Kidney (tissue), 14 donors: Measurements from ENCODE around the gene SHROOM1. TPM values are rescaled to one million over a fixed set of nuclear protein-coding genes. Genes with fewer than 3 reads are reported as not detected.

Experiments
- DNase-seq, 5 donors: peaks; one replicate each; pipeline ENCODE4 v3.0.0-alpha.2; 2013 to 2020
- FAIRE-seq: peaks from 2 replicates; lab custom pipeline; 2012; peaks lifted over from hg19 to GRCh38; lab: Jason Lieb, UNC
- H3K27ac ChIP-seq, 2 donors: one replicate each; pipeline ENCODE4 v1.7.0; 2013; ENCODE audit warnings: low read depth in 2 of 2, low read length in 2 of 2, inconsistent platforms in 1 of 2
- H3K27me3 ChIP-seq: one replicate; pipeline ENCODE4 v1.7.1; 2013; ENCODE audit warnings: low read length, inconsistent platforms; ENCODE audit not compliant: control insufficient read depth, insufficient read depth
- H3K36me3 ChIP-seq, 3 donors: one replicate each; pipeline versions ENCODE4 v1.7.0 to v1.7.1; 2013; ENCODE audit warnings: low read length in 3 of 3, control low read depth in 1 of 3, inconsistent platforms in 1 of 3; ENCODE audit not compliant: insufficient read depth in 3 of 3, control insufficient read depth in 2 of 3
- H3K4me1 ChIP-seq, 3 donors: one replicate each; pipeline versions ENCODE4 v1.7.0 to v1.7.1; 2013; ENCODE audit warnings: low read length in 3 of 3, inconsistent platforms in 1 of 3, low read depth in 1 of 3; ENCODE audit not compliant: control insufficient read depth in 2 of 3, insufficient read depth in 2 of 3
- H3K4me3 ChIP-seq, 3 donors: one replicate each; pipeline versions ENCODE4 v1.7.0 to v1.8.1; 2013; ENCODE audit warnings: low read length in 3 of 3, control low read depth in 1 of 3, inconsistent platforms in 1 of 3
- H3K9ac ChIP-seq, 3 donors: one replicate each; pipeline versions ENCODE4 v1.7.0 to v1.7.1; 2013; ENCODE audit warnings: low read length in 3 of 3, control low read depth in 1 of 3, inconsistent platforms in 1 of 3
- H3K9me3 ChIP-seq, 3 donors: one replicate each; pipeline versions ENCODE4 v1.7.0 to v1.7.1; 2013; ENCODE audit warnings: low read length in 3 of 3, control low read depth in 1 of 3, inconsistent platforms in 1 of 3; ENCODE audit not compliant: control insufficient read depth in 2 of 3, insufficient read depth in 1 of 3
- intact Hi-C: fragments of 100-400 bp; cut with DNase I; formaldehyde crosslinking; loops from one replicate; pipeline ENCODE4 v1.11.1; 2022
- polyA plus RNA-seq: library from polyadenylated mRNA; stranded (reverse); fragments of 350-450 nt; fragmentation: Illumina TruSeq; extraction: RNeasy Lipid Tissue Mini Kit (QIAGEN cat#74804); gene quantifications from one replicate; pipeline ENCODE4 v1.2.3, GENCODE V29; 2014; ENCODE audit warnings: low read depth, low replicate concordance; ENCODE audit not compliant: insufficient read depth
- total RNA-seq: library from RNA; stranded (reverse); fragmentation: NEBNext Ultra II Directional; extraction: Animal tissue kit (Norgen Biotek cat#: 25700); gene quantifications from one replicate; pipeline ENCODE4 v1.2.1, GENCODE V29; 2021
- TF ChIP-seq, protein P1 (sequence below): IDR thresholded peaks from 3 replicates; pipeline ENCODE4 v1.5.1; 2012; ENCODE audit warnings: mild to moderate bottlenecking, moderate library complexity, borderline replicate concordance; ENCODE audit not compliant: insufficient read depth; ENCODE audit errors: extremely low read depth
- donor health status: control.
- donor health status: control.
- donor health status: control.
- donor health status: control.
- donor health status: control.
- donor health status: DM: yes; HTN: yes; CAD: no.
- donor health status: Normal renal cell carcinoma (clear cell type).

The SHROOM1 gene
- total and polyA plus RNA-seq, 2 donors from 2014 or later = 7.8 to 13.4 TPM

DNA sequence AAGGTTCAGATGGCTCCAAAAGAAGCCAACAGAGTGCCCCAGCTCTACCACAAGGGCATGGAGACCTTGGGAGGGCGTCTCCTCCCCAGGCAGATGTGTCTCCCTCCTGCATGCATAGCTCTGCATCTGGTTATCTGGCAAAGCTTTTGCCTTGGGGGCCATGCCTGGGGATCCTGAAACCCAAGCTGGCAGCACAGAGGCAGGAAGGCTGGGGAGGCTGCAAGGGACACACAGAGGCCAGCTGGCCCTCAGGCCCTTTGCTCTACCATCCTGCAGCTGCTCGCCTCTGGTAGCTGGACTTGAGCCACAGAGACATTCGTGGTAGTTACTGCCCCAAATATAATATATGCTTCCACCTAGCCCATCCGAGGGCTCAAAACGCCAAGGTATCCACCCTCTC, 57.3 kb downstream of the SHROOM1 start:
- peaks cover 5 to 30% (median 22%) of the 10 kb centered on the region in 3 donors for H3K4me1 ChIP-seq
- intact Hi-C loops = no loop called here
- H3K27ac ChIP-seq = no peak overlapping the region
- H3K9ac ChIP-seq = no peak overlapping the region
- H3K4me3 ChIP-seq = no peak overlapping the region
- no peak for FAIRE-seq
- no peaks in the 10 kb centered on the region for H3K36me3 ChIP-seq
- no peaks in the 10 kb centered on the region for H3K27me3 ChIP-seq
- DNase-seq = no peak
- TF ChIP-seq, protein P1, sequence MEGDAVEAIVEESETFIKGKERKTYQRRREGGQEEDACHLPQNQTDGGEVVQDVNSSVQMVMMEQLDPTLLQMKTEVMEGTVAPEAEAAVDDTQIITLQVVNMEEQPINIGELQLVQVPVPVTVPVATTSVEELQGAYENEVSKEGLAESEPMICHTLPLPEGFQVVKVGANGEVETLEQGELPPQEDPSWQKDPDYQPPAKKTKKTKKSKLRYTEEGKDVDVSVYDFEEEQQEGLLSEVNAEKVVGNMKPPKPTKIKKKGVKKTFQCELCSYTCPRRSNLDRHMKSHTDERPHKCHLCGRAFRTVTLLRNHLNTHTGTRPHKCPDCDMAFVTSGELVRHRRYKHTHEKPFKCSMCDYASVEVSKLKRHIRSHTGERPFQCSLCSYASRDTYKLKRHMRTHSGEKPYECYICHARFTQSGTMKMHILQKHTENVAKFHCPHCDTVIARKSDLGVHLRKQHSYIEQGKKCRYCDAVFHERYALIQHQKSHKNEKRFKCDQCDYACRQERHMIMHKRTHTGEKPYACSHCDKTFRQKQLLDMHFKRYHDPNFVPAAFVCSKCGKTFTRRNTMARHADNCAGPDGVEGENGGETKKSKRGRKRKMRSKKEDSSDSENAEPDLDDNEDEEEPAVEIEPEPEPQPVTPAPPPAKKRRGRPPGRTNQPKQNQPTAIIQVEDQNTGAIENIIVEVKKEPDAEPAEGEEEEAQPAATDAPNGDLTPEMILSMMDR = no peak
- H3K9me3 ChIP-seq = no peaks in the 10 kb centered on the region

DNA sequence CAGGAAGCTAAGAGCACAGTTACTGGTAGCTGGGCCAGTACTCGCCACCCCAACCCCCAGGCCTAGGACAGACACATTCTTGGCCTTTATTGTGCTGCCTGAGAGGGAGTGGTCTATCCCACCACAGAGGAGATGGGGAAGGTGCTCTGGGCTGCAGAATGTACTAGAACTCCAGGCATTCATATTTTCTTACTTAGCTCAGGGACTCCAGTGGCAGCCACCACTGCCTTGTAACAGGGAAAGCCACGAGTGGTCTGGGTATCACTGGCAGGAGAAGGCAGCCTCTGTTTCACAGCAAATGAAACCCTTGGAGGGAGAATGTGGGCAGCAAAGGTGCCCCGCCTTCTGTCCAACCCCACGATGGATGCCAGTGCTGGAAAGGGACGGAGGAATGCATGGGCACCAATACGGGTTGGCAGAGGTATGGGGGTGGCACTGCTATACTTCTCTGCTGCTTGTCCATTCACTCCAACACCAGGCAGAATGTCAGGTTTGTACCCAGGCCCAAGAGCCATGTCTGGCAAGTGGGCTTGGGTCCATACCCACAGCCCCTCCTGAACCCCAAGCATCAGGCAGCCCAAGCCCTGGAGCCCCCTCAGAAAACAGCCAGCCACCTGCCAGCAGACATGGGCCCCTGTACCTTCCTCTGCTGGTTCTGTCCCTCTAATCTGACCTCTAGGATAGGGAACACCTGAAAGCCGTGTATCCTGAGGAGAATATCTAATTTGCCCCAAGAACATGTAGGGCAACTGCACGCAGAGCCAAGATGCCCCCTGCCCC, 58.0 kb downstream of the SHROOM1 start:
- Histone ChIP-seq H3K9me3 (no peaks in the 10 kb centered on the region), H3K36me3 (no peaks in the 10 kb centered on the region), H3K4me1 (peaks cover 5 to 30% (median 26%) of the 10 kb centered on the region in 3 donors), H3K27ac (no peak overlapping the region), H3K27me3 (no peaks in the 10 kb centered on the region), H3K4me3 (no peak overlapping the region), H3K9ac (no peak overlapping the region)
- intact Hi-C loops = no loop called here
- DNase-seq (no peak), FAIRE-seq (no peak)
- TF ChIP-seq, protein P1 = no peak

Other genes with a start within 250 kb of the SHROOM1 start
- gene IL13, start 172.5 kb downstream of the SHROOM1 start, total RNA-seq = not detected
- gene IL13, start 172.5 kb downstream of the SHROOM1 start, polyA plus RNA-seq = not detected
- gene IL4, start 156.7 kb downstream of the SHROOM1 start, total RNA-seq = not detected
- not detected for gene IL4, start 156.7 kb downstream of the SHROOM1 start, polyA plus RNA-seq
- gene KIF3A, start 93.1 kb downstream of the SHROOM1 start, total RNA-seq = 13.9 TPM
- 7.1 TPM for gene KIF3A, start 93.1 kb downstream of the SHROOM1 start, polyA plus RNA-seq
- 3.4 TPM for gene CCNI2, start 83.2 kb downstream of the SHROOM1 start, total RNA-seq
- gene CCNI2, start 83.2 kb downstream of the SHROOM1 start, polyA plus RNA-seq = 3.8 TPM
- gene SEPTIN8, start 53.4 kb downstream of the SHROOM1 start, total RNA-seq = 54.4 TPM
- 24.9 TPM for gene SEPTIN8, start 53.4 kb downstream of the SHROOM1 start, polyA plus RNA-seq
- 4.1 TPM for gene SOWAHA, start 17.3 kb downstream of the SHROOM1 start, total RNA-seq
- 7.1 TPM for gene SOWAHA, start 17.3 kb downstream of the SHROOM1 start, polyA plus RNA-seq
- 0.88 TPM for gene GDF9, start 35.8 kb upstream of the SHROOM1 start, total RNA-seq
- gene GDF9, start 35.8 kb upstream of the SHROOM1 start, polyA plus RNA-seq = 0.88 TPM
- gene UQCRQ, start 36.0 kb upstream of the SHROOM1 start, total RNA-seq = 306 TPM
- gene UQCRQ, start 36.0 kb upstream of the SHROOM1 start, polyA plus RNA-seq = 1,158 TPM
- gene LEAP2, start 43.0 kb upstream of the SHROOM1 start, total RNA-seq = 1.5 TPM
- 6.9 TPM for gene LEAP2, start 43.0 kb upstream of the SHROOM1 start, polyA plus RNA-seq
- gene AFF4, start 133.0 kb upstream of the SHROOM1 start, total RNA-seq = 83.7 TPM
- 8.8 TPM for gene AFF4, start 133.0 kb upstream of the SHROOM1 start, polyA plus RNA-seq
- gene ZCCHC10, start 195.9 kb upstream of the SHROOM1 start, total RNA-seq = 19.9 TPM
- gene ZCCHC10, start 195.9 kb upstream of the SHROOM1 start, polyA plus RNA-seq = 32.7 TPM
- 79.7 TPM for gene HSPA4, start 221.4 kb upstream of the SHROOM1 start, total RNA-seq
- gene HSPA4, start 221.4 kb upstream of the SHROOM1 start, polyA plus RNA-seq = 81.5 TPM